ENCODE data around the gene TBCK.

TBCK gene

DNA sequence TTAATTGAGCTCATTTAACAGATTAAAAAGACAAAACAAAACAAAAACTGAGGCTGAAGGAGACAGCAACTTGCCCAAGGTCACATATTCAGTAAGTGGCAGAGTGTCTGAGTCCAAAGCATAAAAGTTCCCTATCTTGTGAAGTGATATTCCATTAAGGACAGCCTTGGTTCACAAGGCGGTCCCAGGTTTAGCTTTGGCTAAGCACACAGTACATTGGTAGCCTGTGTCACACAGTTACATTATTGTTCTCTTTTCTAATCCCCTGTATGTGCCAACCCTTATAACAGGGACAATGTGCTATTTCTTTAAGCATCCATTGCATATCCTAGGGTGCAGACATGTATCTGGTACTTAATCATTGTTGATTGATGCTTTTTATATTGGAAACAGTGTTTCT lies 280.8 kb downstream of the TBCK start:
- no peak for DNase-seq

DNA sequence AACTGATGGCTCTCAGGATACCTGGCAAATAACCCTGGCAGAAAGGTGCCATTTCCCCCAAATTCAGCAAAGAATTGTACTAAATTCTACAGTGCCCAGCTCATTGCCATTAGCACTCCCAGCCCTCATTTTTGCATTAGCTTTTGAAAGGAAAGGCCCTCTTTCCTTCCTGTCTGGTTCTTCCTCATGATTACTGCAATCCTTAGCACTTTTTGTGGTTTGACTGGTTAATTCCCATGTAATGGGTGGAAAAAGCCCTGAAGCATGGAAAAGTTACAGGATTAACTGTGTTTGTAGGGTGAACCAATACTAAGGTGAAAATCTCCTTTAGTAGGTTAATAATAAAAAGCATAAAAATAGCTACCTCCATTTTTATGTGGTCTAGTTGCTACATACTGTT lies 281.3 kb downstream of the TBCK start:
- DNase-seq: no peak

DNA sequence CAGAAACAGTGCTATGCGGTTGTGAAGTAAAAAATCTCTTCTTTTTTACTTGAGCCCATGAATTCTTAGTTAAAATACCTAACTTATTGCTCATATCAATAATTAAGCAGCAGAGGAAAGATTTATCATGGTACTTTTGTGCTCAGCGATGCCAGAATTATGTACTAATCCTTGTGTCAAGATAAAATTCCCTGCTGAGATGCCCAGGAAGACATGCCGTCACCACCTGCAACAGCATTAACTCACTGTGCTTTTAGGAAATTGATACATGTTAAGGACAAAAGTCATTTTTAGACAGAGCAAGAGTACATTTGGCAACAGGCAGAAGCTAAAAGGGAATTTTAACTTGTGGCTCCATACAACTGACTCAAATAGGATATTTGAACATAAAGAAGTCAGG lies 281.8 kb downstream of the TBCK start:
- no peak for DNase-seq

GRCh38 chr4:106033469-106033868 lies 282.5 kb downstream of the TBCK start:
- no peak for DNase-seq

GRCh38 chr4:106032851-106033286 lies 283.1 kb downstream of the TBCK start:
- DNase-seq: no peak

GRCh38 chr4:106022454-106022853 lies 293.6 kb downstream of the TBCK start:
- DNase-seq: no peak

DNA sequence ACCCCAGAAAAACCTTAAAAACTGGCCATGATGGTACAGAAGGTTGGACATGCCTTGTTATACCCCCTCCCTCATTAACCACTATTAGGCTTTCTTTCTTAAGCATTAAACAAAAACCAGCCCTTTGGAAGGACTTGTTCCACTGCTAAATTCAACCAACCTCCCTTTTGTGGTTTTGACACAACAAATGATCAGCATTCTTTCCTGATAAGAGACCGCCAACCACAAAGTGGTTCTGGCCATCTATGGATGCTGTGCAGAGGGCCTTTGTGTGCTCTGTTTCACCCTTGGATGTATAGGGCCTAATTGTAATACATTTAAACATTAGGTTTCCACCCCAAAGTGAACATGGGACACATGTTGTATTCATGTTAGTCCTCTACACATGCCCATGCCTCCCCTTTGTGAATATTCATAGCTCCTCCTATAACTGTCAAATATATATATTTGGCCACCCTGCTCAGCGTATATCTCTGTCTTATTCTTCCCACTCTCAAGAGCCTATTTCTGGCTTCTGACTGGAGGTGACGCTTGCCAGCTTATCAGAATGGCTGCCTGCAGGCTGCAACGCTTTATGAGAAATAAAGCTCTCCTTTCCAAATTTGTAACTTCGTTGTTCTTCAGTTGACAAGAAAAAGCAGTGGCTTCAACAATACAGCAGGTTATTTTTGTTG lies 294.1 kb downstream of the TBCK start:
- no peak for DNase-seq

- peak; percentile 59 for DNase-seq
Measured at GRCh38 chr4:106019771-106020170, 296.2 kb downstream of the TBCK start.

- no peak for DNase-seq
Measured at GRCh38 chr4:106017975-106018374, 298.0 kb downstream of the TBCK start.

DNA sequence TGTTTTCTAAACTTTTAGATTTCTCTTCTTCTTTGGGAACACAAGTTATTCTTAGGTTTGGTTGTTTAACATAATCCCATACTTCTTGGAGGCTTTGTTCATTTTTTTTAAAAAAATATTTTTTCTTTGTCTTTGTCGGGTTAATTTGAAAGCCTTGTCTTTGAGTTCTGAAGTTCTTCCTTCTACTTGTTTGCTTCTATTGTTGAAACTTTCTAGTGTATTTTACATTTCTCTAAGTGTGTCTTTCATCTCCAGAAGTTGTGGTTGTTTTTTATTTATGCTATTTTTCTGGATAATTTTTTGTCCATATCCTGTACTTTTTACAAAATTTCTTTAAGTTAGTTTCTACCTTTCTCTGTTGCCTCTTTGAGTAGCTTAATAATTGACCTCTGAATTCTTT lies 304.6 kb downstream of the TBCK start:
- no peak for DNase-seq

- no peak for DNase-seq
Measured at GRCh38 chr4:106010761-106011160, 305.2 kb downstream of the TBCK start.

GRCh38 chr4:106002994-106003393 lies 313.0 kb downstream of the TBCK start:
- DNase-seq: no peak

GRCh38 chr4:105998171-105999063 lies 317.6 kb downstream of the TBCK start:
- DNase-seq: peak; percentile 69

DNA sequence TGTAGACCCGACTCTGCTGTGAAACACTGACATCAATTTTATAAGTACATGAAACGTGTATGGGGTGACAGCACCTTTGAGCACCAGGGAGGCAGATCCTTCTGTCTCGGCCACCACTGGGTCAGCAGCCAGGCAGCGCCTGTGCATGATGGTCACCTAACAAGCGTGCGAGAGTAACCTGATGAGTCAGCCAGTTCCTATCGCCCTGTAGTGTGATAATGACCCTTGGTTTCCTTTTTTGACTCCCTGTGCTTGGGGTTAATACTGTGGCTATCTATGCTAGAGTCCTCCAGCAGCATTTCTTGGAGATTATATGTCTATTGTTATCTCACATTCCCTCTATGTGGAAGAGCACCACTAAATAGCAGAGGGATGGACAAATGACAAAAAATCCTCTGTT lies 319.2 kb downstream of the TBCK start:
- no peak for DNase-seq

- DNase-seq: no peak
Measured at GRCh38 chr4:105994841-105995501, 321.0 kb downstream of the TBCK start.

DNA sequence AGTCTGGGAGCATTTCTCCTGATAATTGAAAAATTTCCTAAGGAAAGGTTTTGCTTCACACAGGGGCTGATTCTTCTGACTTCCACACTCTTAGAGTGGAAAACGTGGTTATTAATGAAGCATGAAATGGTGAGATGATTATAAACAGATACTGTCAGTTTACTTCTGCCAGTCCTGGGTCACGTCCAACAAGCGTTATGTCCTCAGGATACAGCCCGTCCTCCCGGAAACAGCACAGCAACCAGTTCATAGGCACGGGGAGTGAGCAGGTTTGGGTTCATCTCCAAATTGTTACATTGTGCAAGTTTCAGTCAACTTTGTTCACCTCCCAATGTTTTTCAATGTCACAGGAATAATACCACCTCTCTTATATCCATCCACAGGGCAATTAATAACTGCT lies 321.9 kb downstream of the TBCK start:
- no peak for DNase-seq

- DNase-seq: peak; percentile 96
Measured at GRCh38 chr4:105992641-105993305, 323.2 kb downstream of the TBCK start.

DNA sequence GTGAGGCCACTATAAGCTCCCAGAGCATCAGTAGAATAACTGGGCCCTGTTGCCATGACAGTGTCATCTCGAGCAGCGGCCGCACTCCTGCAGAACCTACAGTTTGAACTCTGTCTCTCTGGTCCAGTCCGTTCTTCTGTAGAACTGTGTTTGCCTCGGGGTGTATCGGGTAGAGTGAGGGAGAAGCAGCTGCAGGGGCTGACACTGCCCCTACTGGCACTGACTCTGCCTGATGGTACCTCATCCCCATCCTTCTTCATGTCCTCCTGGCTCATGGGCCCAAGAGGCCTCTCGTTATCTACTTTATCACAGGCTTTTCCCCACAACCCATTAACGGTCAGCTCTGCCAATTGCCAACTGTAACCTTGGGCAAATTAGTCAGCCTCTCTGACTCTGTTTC lies 324.3 kb downstream of the TBCK start:
- DNase-seq: no peak
